NCI-H2196 treated with DMSO at 0.1 percent for 48 hours (cell line): ENCODE measurements around the gene NR1H4.
"Not testable (repeated sequence)": the region's sequence is repeated elsewhere in the genome, so short reads cannot be mapped to it uniquely, and the experiment has no call there.

Experiments
- DNase-seq: peaks from one replicate; lab custom pipeline; 2025; ENCODE audit not compliant: unreplicated experiment; lab: John Stamatoyannopoulos, UW

NR1H4 gene

DNA sequence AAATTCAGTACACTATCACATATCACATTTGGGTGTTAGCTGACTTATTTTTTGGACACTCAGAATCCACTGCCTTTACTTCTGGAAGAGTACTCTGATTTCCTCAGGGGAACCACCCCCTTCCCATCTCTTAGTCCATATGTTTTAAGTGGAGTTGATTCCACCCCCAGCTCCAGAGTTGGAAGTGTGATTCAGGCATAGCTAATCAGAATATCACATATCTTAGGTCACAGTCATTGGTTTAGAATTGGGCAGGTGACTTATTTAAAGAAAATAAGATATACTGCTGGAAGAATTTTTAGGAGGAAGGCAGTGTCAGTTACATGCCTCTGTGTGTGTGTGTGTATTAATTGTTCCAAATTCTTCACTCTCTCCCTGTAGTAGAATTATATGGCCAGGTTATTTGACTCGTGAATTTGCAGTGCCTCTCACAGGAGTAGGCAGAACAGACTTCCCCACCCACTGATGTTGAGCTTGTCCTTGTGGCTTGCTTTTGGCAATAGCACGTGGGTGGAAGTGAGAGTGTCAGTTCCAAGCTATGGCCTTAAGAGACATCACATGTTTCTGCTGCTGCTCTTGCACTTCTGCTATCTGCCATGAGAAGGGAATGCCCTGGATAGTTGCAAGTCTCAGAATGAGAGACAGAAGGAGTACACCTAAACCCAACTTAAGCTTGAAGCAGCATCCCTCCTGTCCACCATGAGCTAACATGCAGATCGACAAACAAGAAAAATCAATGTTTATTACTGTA, 93.4 kb downstream of the NR1H4 start:
- DNase-seq: no peak

DNA sequence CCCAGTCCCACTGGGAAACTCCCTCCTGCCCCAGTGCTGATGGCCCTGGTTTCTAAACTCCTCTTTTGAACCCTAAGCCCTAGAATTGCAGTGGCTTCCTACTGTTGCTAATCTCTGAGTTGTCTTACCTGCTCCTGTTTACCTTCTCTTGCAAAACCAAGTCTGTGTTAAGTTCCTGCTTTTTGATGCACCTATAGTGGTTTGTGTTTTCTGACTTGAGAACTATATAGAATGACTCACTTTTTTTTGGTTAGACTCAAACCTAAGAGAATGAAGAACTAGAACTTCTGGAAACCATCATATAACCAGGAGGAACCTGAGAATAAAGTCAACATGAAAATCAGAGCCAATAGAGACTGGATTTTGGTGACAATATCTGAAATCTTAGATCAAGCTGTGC, 94.3 kb downstream of the NR1H4 start:
- DNase-seq: no peak

- no peak for DNase-seq
Observed at GRCh38 chr12:100572184-100572583, 98.5 kb downstream of the NR1H4 start.

DNA sequence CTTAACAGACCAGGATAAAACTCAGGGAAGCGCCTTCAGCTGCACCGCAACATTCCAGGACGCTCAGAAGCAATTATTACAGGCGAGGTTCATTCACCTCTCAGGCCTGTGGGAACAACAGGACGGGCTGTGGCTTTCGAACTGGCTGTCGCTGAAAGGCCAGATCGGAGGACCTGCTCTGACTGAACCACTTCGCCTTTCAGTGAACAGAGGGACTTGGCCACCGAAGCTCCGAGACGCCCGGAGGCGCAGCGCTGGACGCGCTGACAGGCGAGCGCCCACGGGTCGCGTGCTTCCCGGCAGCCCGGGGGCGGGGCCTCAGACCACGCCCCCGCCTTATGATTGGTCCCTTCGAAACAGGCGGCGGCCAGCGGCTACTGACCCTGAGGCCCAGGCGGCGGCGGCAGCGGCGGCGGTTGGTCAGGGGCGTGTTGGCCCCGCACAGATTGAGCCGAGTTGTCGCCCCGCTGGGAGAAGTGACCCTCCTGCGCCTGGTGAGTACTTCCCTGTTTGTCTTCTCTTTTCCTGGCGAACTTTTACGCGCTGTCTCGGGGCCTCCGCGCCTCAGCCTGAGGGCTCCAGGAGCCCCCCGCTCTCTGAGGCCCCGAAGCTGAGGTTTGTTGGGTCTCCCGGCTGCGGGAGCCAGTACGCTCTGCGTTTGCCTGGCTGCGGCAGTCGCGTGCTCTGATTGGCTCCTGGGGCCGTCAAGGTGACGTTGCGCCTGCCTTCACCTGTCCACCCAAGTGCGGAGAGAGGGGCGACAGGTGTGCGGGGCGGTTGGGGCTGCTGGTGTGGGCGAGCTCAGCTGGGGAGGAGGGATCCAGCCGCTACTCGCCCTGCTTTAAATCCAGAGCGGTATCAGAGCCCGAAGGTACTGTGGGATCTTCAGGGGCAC, 99.9 kb downstream of the NR1H4 start, which contains the start of gene GAS2L3:
TSS of gene GAS2L3 (plus strand) at position 393 of the 895 bp plus-strand sequence. CDS start 21,221 bp downstream, outside the sequence.
- peak; percentile 90 for DNase-seq

- no peak for DNase-seq
Observed at GRCh38 chr12:100574187-100575074, 100.8 kb downstream of the NR1H4 start.

DNA sequence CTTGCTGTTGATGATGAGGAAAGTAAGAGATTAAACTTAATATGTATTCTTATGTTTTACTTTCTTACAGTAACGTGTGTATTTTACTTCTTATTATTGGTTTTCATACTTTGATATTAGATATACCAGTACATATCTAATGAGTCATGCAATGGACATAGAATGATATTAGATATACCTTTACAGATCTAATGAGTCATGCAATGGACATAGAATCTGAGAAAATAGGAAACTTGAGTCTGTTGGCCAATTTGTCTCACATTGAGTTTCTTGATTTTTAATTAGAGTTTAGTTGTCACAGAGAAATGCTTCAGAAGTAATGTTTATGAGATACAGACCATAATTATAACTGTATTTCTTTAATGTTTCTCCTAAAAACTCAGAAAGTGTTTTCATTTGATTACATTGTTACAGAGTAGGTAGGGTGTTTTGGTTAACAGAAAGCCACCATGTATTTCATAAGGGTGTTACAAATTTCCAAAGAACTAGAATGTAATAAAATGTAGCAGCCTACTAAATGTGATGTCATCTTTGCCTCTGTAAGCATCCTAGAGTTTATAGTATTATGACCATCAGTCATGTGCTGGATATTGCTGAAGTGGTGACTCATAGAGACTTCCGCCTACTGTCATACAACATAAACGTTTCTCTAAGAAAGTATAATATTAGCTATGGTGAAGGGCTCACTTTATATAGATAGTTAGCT, 102.8 kb downstream of the NR1H4 start:
- no peak for DNase-seq

DNA sequence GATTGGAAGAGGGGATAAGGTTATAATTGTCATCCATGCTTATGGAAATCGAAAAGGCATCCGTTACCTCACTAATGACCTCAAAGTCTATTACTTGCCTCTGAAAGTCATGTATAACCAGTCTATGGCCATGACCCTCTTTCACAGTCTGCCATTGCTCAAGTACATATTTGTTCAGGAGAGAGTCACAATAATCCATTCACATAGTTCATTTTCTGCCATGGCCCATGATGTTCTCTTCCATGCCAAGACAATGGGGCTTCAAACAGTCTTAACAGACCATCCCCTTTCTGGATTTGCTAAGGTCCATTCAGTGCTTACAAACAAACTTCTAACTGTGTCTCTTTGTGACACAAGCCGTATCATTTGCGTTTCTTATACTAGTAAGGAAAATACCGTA, 105.3 kb downstream of the NR1H4 start:
- no peak for DNase-seq

DNA sequence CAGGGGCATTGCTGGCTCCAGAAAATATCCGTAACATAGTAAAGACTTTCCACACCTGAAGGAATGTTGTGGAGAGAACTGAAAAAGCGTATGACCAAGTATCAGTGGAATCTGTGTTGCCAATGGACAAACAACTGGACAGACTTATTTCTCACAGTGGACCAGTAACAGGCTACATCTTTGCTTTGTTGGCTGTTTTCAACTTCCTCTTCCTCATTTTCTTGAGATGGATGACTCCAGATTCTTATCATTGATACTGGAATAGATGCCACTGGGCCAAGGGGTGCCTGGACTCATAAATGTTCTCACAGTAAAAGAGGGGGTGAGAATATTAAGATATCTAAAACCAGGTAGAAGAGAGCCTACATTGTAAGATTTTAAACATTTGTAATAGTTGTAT, 106.2 kb downstream of the NR1H4 start:
- no peak for DNase-seq

GRCh38 chr12:100584256-100584655, 110.6 kb downstream of the NR1H4 start:
- no peak for DNase-seq

- DNase-seq: no peak
Observed at GRCh38 chr12:100591979-100592378, 118.3 kb downstream of the NR1H4 start.

DNA sequence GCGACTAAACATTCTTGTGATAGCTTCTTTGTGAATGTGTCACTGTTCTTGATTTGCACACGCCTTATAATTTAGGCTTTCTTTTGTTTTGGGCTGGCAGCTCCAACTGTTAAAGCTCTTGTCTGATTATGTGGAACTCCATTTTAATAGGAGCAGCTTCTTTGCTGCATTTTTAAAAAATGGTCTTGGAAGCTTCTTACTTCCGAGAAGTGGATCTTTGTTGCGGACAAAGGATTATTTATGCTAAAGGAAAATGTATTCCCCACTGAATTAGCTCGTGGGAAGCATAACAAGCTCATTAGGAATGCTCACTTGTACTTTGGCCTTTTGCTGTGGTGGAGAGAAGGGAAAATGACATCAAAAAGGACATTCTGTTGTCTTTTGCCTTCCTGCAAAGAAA, 119.8 kb downstream of the NR1H4 start:
- no peak for DNase-seq

DNA sequence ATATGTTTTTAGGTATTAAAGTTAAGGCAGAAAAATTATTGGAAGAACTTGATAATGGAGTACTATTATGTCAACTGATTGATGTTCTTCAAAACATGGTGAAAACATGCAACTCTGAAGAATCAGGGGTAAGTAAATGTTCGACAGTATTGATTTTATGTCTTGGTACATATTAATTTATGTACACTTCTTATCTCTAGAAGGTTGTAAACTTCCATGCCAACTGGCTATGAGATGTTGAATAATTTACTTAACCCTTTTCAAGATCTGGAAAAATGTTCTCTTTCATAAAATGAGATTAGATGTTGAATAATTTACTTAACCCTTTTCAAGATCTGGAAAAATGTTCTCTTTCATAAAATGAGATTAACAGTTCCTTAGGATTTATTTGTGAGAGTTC, 128.0 kb downstream of the NR1H4 start:
- DNase-seq: no peak

GRCh38 chr12:100602997-100603396, 129.3 kb downstream of the NR1H4 start:
- DNase-seq: not testable (repeated sequence)

DNA sequence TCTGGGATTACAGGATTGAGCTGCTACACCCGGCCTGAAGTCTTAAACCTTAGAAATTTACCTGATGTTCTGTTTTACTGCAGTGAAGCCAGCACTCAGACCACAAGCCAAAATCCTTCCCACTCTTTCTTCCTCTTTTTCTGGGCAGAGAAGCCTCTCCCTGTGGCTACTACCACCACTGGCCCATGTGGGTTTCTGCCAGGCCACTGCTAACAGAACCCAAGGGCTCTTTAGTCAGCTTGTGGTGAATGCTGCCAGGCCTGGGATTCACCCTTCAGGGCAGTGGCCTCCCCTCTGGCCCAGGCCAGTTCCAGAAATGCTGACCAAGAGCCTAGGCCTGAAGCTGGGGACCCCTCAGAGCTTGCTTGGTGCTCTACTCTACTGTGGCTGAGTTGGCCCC, 135.1 kb downstream of the NR1H4 start:
- no peak for DNase-seq

DNA sequence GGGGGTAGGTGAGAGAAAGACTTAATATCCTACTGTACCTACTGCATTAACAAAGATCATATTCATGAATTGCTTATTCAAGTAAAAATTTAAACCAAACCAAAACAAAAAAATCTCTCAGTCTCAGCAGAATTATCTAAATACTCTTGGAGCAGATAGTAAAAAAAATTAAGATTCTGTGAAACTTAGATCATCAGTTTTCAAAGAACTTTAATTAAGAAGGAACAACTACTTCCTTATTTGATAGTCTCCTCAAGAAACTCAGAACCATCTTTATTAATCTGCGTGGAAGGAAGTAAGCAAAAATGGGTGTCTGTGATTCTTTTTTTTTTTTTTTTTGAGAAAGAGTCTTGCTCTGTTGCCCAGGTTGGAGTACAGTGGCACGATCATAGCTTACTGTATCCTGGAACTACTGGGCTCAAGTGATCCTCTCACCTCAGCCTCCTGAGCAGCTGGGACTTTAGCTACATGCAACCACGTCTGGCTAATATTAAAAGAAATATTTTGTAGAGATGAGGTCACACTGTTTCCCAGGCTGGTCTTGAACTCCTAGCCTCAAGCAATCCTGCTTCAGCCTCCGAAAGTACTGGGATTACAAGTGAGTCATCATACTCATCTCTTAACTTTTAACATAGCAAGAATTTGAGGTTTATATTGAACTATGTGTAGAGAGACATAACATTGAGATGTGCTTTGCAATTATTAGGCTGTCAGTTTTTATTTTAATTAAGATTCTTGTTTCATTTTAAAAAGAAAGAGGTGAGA, 137.2 kb downstream of the NR1H4 start:
- DNase-seq: no peak

- DNase-seq: no peak
Observed at GRCh38 chr12:100612606-100613005, 138.9 kb downstream of the NR1H4 start.
